ENCODE data around the gene COP1. TPM values are rescaled to one million over a fixed set of nuclear protein-coding genes. Genes with fewer than 3 reads are reported as not detected.
"Not testable (repeated sequence)": the region's sequence is repeated elsewhere in the genome, so short reads cannot be mapped to it uniquely, and the experiment has no call there.

The COP1 gene
- total RNA-seq, 1 experiment from 2014 or later: 35.8 TPM

DNA sequence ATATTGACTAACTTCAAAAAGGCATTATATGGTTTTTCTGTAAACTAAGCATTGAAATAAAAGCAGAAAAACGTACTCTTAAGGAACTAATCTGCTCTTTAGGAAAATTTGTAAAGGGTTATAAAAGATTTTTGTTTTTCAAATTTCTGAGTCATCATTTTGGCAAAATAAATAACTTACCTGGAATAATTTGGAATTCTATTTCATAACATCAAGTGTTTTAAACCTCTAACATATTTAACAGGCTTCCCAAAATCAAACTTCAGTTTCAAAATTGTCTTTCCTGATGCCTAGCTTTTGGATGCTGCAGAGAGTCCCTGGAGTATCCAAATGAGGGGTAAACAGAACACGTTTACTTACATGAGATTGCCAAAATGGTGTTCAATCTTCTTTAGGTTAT, 108.5 kb downstream of the COP1 start:
- Histone ChIP-seq H3K27ac (ENCODE audit: low read depth, low read length, poor library complexity, severe bottlenecking) (no peak overlapping the region), H3K27me3 (replicated peaks; ENCODE audit: insufficient read depth, low read depth, low read length, poor library complexity) (no peaks in the 10 kb centered on the region), H3K4me1 (ENCODE audit: insufficient read depth, low read length, poor library complexity, severe bottlenecking) (no peaks in the 10 kb centered on the region), H3K4me3 (ENCODE audit: low read depth, low read length, poor library complexity, severe bottlenecking) (no peak overlapping the region), H3K36me3 (ENCODE audit: insufficient read depth, low read length, poor library complexity, severe bottlenecking) (peaks cover 14% of the 10 kb centered on the region), H3K9me3 (ENCODE audit: low read depth, low read length, poor library complexity, severe bottlenecking) (peaks cover 19% of the 10 kb centered on the region)
- no TSS peak for BruUV-seq (replicated peaks)
- TF ChIP-seq EZH2 (IDR thresholded peaks at IDR 0.05; ENCODE audit: borderline replicate concordance, low read depth, low read length, poor library complexity, severe bottlenecking): no peak
- TF ChIP-seq, protein P1, sequence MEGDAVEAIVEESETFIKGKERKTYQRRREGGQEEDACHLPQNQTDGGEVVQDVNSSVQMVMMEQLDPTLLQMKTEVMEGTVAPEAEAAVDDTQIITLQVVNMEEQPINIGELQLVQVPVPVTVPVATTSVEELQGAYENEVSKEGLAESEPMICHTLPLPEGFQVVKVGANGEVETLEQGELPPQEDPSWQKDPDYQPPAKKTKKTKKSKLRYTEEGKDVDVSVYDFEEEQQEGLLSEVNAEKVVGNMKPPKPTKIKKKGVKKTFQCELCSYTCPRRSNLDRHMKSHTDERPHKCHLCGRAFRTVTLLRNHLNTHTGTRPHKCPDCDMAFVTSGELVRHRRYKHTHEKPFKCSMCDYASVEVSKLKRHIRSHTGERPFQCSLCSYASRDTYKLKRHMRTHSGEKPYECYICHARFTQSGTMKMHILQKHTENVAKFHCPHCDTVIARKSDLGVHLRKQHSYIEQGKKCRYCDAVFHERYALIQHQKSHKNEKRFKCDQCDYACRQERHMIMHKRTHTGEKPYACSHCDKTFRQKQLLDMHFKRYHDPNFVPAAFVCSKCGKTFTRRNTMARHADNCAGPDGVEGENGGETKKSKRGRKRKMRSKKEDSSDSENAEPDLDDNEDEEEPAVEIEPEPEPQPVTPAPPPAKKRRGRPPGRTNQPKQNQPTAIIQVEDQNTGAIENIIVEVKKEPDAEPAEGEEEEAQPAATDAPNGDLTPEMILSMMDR (conservative IDR thresholded peaks at IDR 0.05; ENCODE audit: low read depth, low read length): no peak
- CTCF ChIA-PET: no interaction called here
- POLR2A ChIA-PET (ENCODE audit: low non-redundant PET): no interaction called here
- intact Hi-C loops (cut with micrococcal nuclease; ENCODE audit: unreplicated experiment): no loop called here
- DNase-seq (ENCODE audit: low spot score): no peak

DNA sequence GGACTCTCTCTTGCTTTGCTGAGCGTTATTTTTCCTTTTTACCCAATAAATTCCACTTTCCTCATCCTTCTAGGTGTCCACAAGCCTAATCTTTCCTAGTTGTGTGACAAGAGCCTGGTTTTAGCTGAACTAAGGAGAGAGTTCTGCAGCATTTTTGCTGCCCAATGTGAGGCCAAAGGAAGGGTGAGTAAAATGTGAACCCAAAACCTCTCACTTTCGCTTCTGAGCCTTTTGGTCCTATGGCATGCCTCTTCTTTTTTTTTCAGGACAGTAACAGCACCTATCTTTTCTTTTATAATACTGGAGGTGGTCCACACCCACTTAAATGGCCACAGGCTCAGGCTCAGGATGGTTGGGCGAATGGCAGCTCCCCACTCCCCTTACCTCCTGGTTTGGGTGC, 111.1 kb downstream of the COP1 start:
- TF ChIP-seq, protein P1 (conservative IDR thresholded peaks at IDR 0.05; ENCODE audit: low read depth, low read length): no peak
- ChIA-PET CTCF (no interaction called here), POLR2A (ENCODE audit: low non-redundant PET) (no interaction called here)
- no peak overlapping the region for H3K4me3 ChIP-seq (ENCODE audit: low read depth, low read length, poor library complexity, severe bottlenecking)
- H3K4me1 ChIP-seq (ENCODE audit: insufficient read depth, low read length, poor library complexity, severe bottlenecking): no peaks in the 10 kb centered on the region
- intact Hi-C loops (cut with micrococcal nuclease; ENCODE audit: unreplicated experiment): no loop called here
- peaks cover 19% of the 10 kb centered on the region for H3K9me3 ChIP-seq (ENCODE audit: low read depth, low read length, poor library complexity, severe bottlenecking)
- peaks cover 14% of the 10 kb centered on the region for H3K36me3 ChIP-seq (ENCODE audit: insufficient read depth, low read length, poor library complexity, severe bottlenecking)
- no peaks in the 10 kb centered on the region for H3K27me3 ChIP-seq (replicated peaks; ENCODE audit: insufficient read depth, low read depth, low read length, poor library complexity)
- no peak for DNase-seq (ENCODE audit: low spot score)
- no peak overlapping the region for H3K27ac ChIP-seq (ENCODE audit: low read depth, low read length, poor library complexity, severe bottlenecking)
- BruUV-seq (replicated peaks): no TSS peak

DNA sequence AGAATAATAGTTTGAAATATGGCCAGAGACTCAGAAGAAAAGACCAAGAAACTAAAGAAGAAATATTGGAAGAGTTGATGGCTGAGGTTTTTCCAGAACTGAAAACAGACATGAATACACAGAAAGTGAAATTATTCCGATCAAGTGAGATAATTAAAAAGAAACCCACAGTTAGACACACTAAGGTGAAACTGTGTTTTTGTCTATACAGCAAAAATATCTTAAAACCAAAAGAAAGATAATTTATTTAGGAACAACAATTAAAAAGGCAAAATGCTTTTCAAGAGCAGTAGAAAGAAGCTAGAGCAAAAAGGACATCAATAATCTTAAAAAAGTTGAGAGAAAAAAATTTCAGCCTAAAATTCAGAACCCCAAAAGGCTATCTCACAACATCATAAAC, 116.3 kb downstream of the COP1 start:
- no peak overlapping the region for H3K27ac ChIP-seq (ENCODE audit: low read depth, low read length, poor library complexity, severe bottlenecking)
- no peak for TF ChIP-seq EZH2 (IDR thresholded peaks at IDR 0.05; ENCODE audit: borderline replicate concordance, low read depth, low read length, poor library complexity, severe bottlenecking)
- TF ChIP-seq, protein P1 (conservative IDR thresholded peaks at IDR 0.05; ENCODE audit: low read depth, low read length): no peak
- POLR2A ChIA-PET (ENCODE audit: low non-redundant PET): no interaction called here
- no peak overlapping the region for H3K4me3 ChIP-seq (ENCODE audit: low read depth, low read length, poor library complexity, severe bottlenecking)
- H3K4me1 ChIP-seq (ENCODE audit: insufficient read depth, low read length, poor library complexity, severe bottlenecking): no peaks in the 10 kb centered on the region
- H3K36me3 ChIP-seq (ENCODE audit: insufficient read depth, low read length, poor library complexity, severe bottlenecking): no peaks in the 10 kb centered on the region
- H3K9me3 ChIP-seq (ENCODE audit: low read depth, low read length, poor library complexity, severe bottlenecking): no peaks in the 10 kb centered on the region
- CTCF ChIA-PET: no interaction called here
- H3K27me3 ChIP-seq (replicated peaks; ENCODE audit: insufficient read depth, low read depth, low read length, poor library complexity): no peaks in the 10 kb centered on the region
- intact Hi-C loops (cut with micrococcal nuclease; ENCODE audit: unreplicated experiment): no loop called here
- no TSS peak for BruUV-seq (replicated peaks)
- DNase-seq (ENCODE audit: low spot score): no peak

DNA sequence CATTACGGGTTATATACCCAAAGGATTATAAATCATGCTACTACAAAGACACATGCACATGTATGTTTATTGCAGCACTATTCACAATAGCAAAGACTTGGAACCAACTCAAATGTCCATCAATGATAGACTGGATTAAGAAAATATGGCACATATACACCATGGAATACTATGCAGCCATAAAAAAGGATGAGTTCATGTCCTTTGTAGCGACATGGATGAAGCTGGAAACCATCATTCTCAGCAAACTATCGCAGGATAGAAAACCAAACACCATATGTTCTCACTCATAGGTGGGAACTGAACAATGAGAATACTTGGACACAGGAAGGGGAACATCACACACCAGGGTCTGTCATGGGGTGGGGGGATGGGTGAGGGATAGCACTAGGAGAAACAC, 119.3 kb downstream of the COP1 start:
- intact Hi-C loops (cut with micrococcal nuclease; ENCODE audit: unreplicated experiment): loop anchor here (10.0 kb wide), 1 partner anchor 57 kb away; no protein-coding TSS in a partner anchor
- H3K27ac ChIP-seq (ENCODE audit: low read depth, low read length, poor library complexity, severe bottlenecking); H3K4me3 ChIP-seq (ENCODE audit: low read depth, low read length, poor library complexity, severe bottlenecking); H3K27me3 ChIP-seq (replicated peaks; ENCODE audit: insufficient read depth, low read depth, low read length, poor library complexity); BruUV-seq (replicated peaks); POLR2A ChIA-PET (ENCODE audit: low non-redundant PET); H3K4me1 ChIP-seq (ENCODE audit: insufficient read depth, low read length, poor library complexity, severe bottlenecking); DNase-seq (ENCODE audit: low spot score); CTCF ChIA-PET; H3K36me3 ChIP-seq (ENCODE audit: insufficient read depth, low read length, poor library complexity, severe bottlenecking); H3K9me3 ChIP-seq (ENCODE audit: low read depth, low read length, poor library complexity, severe bottlenecking): not testable (repeated sequence)

Measured in A673 (cell line).